HCT116 (cell line): ENCODE measurements around the gene OR2T1.

Experiments used
- POLR2A ChIP-seq: IDR thresholded peaks from 2 replicates; pipeline ENCODE4 v1.7.0; 2011; ENCODE audit warnings: borderline replicate concordance; ENCODE audit not compliant: insufficient read depth, insufficient read length; ENCODE audit errors: extremely low read depth
- TF ChIP-seq, protein P1 (sequence below): IDR thresholded peaks from 2 replicates; pipeline ENCODE4 v1.6.1; 2011; ENCODE audit warnings: mild to moderate bottlenecking, low read length, moderate library complexity; ENCODE audit not compliant: insufficient replicate concordance; ENCODE audit errors: extremely low read depth
- TF ChIP-seq, protein P2 (sequence below): IDR thresholded peaks from 2 replicates; pipeline ENCODE4 v1.6.1; 2012

DNA sequence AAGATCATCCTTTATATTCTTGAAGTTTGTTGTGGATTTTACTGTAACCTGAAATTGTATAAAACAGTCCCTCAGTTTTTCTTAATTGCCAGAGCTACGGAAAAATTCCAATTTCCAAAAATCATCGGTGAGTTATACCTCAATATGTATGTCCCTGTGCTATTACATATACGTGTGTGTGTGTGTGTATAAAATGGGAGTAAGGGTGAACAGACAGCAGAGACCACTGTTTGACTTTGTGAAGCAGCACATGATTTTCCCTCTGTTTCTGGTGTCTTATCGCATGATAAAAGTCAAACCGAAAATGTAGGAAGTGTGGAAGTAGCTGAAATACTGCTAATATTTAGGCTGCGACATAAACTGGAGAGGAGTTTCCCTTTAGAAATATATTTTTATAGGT is 1.2 kb downstream of the OR2T1 start:
- TF ChIP-seq POLR2A = no peak
- TF ChIP-seq, protein P1, sequence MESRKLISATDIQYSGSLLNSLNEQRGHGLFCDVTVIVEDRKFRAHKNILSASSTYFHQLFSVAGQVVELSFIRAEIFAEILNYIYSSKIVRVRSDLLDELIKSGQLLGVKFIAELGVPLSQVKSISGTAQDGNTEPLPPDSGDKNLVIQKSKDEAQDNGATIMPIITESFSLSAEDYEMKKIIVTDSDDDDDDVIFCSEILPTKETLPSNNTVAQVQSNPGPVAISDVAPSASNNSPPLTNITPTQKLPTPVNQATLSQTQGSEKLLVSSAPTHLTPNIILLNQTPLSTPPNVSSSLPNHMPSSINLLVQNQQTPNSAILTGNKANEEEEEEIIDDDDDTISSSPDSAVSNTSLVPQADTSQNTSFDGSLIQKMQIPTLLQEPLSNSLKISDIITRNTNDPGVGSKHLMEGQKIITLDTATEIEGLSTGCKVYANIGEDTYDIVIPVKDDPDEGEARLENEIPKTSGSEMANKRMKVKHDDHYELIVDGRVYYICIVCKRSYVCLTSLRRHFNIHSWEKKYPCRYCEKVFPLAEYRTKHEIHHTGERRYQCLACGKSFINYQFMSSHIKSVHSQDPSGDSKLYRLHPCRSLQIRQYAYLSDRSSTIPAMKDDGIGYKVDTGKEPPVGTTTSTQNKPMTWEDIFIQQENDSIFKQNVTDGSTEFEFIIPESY = no peak
- TF ChIP-seq, protein P2, sequence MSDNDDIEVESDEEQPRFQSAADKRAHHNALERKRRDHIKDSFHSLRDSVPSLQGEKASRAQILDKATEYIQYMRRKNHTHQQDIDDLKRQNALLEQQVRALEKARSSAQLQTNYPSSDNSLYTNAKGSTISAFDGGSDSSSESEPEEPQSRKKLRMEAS = no peak
